PC-3 (cell line): ENCODE measurements around the gene OPN1MW3. TPM values are rescaled to one million over a fixed set of nuclear protein-coding genes. Genes with fewer than 3 reads are reported as not detected.

Experiments
- ATAC-seq: fragments of 200-7000 bp; cut with Tn5 transposase; 2 replicates; pipeline ENCODE4 v1.9.1; 2020; ENCODE audit warnings: mild to moderate bottlenecking, moderate library complexity
- BruUV-seq: library from RNA; stranded (reverse); fragments of 400-500 nt; replicated peaks from 2 replicates; lab custom pipeline; 2021; lab: Mats Ljungman, UMichigan
- CTCF ChIA-PET: fragments of 300-600 bp; sonication (Branson Sonifier 250); formaldehyde crosslinking; loops from one replicate; lab custom pipeline; 2022; ENCODE audit warnings: antibody characterized with exemption; lab: Charles Lee
- POLR2A ChIA-PET: fragments of 300-600 bp; sonication (Branson Sonifier 250); formaldehyde crosslinking; loops from one replicate; lab custom pipeline; 2022; ENCODE audit warnings: antibody characterized with exemption; ENCODE audit not compliant: unreplicated experiment; lab: Charles Lee
- DNase-seq: peaks from one replicate; pipeline ENCODE4 v3.0.0-alpha.2; 2015
- H2AFZ ChIP-seq: fragments of 300-600 bp; sonication (generic); 2 replicates; pipeline ENCODE4 v1.6.0; 2016; ENCODE audit warnings: antibody characterized with exemption, low read length
- H3F3A ChIP-seq: fragments of 300-600 bp; sonication (generic); one replicate; pipeline ENCODE4 v1.6.0; 2017; ENCODE audit warnings: antibody characterized with exemption, low read length, control low read depth, mild to moderate bottlenecking; ENCODE audit not compliant: unreplicated experiment
- H3K27ac ChIP-seq: fragments of 300-600 bp; sonication (generic); 2 replicates; pipeline ENCODE4 v1.5.1; 2016; ENCODE audit warnings: mild to moderate bottlenecking, low read length
- H3K27me3 ChIP-seq: fragments of 300-600 bp; sonication (generic); 2 replicates; pipeline ENCODE4 v1.6.1; 2016; ENCODE audit warnings: low read length, mixed read lengths
- H3K36me3 ChIP-seq: fragments of 300-600 bp; sonication (generic); 2 replicates; pipeline ENCODE4 v1.6.1; 2016; ENCODE audit warnings: low read depth, mixed run types, low read length, mixed read lengths
- H3K4me1 ChIP-seq: fragments of 300-600 bp; sonication (generic); 2 replicates; pipeline ENCODE4 v1.5.1; 2016; ENCODE audit warnings: low read length; ENCODE audit not compliant: insufficient read depth
- H3K4me2 ChIP-seq: fragments of 300-600 bp; sonication (generic); 2 replicates; pipeline ENCODE4 v1.6.0; 2016; ENCODE audit warnings: low read length
- H3K4me3 ChIP-seq: fragments of 300-600 bp; sonication (generic); 2 replicates; pipeline ENCODE4 v1.5.1; 2016; ENCODE audit warnings: mild to moderate bottlenecking, low read length, mixed read lengths
- H3K79me2 ChIP-seq: fragments of 300-600 bp; sonication (generic); 2 replicates; pipeline ENCODE4 v1.6.1; 2017; ENCODE audit warnings: low read length, mixed read lengths
- H3K9ac ChIP-seq: fragments of 300-600 bp; sonication (generic); 2 replicates; pipeline ENCODE4 v1.6.0; 2016; ENCODE audit warnings: mild to moderate bottlenecking, low read length
- H3K9me2 ChIP-seq: fragments of 300-600 bp; sonication (generic); replicated peaks from 2 replicates; pipeline ENCODE4 v1.6.1; 2016; ENCODE audit warnings: mixed run types, low read length, mixed read lengths
- H3K9me3 ChIP-seq: fragments of 300-600 bp; sonication (generic); 2 replicates; pipeline ENCODE4 v1.6.1; 2016; ENCODE audit warnings: low read length, mixed read lengths
- H4K20me1 ChIP-seq: fragments of 300-600 bp; sonication (generic); 2 replicates; pipeline ENCODE4 v1.6.1; 2016; ENCODE audit warnings: low read length, mixed read lengths
- EZH2 ChIP-seq: fragments of 300-600 bp; sonication (generic); IDR thresholded peaks from one replicate; pipeline ENCODE4 v1.6.1; 2017; ENCODE audit warnings: antibody characterized with exemption, mild to moderate bottlenecking, low read length; ENCODE audit not compliant: unreplicated experiment
- EZH2phosphoT487 ChIP-seq: fragments of 300-600 bp; sonication (generic); IDR thresholded peaks from 2 replicates; pipeline ENCODE4 v1.6.1; 2018; ENCODE audit warnings: mild to moderate bottlenecking, antibody characterized with exemption, low read length, borderline replicate concordance
- intact Hi-C: fragments of 100-400 bp; cut with micrococcal nuclease; formaldehyde crosslinking; loops from 2 replicates; pipeline ENCODE4 v1.9.0; 2023
- total RNA-seq: library from RNA; depleted of rRNA; stranded (reverse); fragments of >200 nt; gene quantifications from 2 replicates; pipeline ENCODE4 v1.2.3, GENCODE V29; 2014
- TF ChIP-seq, protein P1 (sequence below): fragments of 300-600 bp; sonication (generic); conservative IDR thresholded peaks from 2 replicates; pipeline ENCODE4 v1.5.1; 2017; ENCODE audit warnings: antibody characterized with exemption, low read depth, mild to moderate bottlenecking, low read length

OPN1MW3 gene
- total RNA-seq, 1 experiment from 2014 or later = not detected

DNA sequence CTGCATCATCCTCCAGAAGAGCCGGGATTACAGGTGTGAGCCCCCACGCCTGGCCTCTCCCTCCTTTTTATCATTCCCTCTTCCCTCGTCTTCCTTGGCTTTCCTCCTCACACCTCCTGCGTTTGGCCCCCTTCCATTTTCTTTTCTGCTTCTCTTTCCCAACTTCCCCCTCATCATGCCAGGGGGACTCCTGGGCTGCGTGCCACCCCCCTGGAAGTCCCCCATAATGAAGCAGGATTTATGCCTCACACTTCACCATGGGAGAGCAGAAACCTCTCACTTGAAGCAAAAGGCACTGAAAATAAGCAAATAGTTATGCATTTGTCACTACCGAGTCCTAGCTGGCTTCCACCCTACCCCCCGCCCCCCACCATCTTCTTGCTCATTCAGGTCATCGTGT is 46.1 kb downstream of the OPN1MW3 start:
- no peaks in the 10 kb centered on the region for H3K4me1 ChIP-seq
- H3K79me2 ChIP-seq = no peaks in the 10 kb centered on the region
- intact Hi-C loops = no loop called here
- H3K4me3 ChIP-seq = no peak overlapping the region
- H3K9me2 ChIP-seq = no peaks in the 10 kb centered on the region
- ATAC-seq (no peak), DNase-seq (no peak)
- no peak overlapping the region for H3K9ac ChIP-seq
- TF ChIP-seq EZH2 (no peak), EZH2phosphoT487 (no peak)
- TF ChIP-seq, protein P1, sequence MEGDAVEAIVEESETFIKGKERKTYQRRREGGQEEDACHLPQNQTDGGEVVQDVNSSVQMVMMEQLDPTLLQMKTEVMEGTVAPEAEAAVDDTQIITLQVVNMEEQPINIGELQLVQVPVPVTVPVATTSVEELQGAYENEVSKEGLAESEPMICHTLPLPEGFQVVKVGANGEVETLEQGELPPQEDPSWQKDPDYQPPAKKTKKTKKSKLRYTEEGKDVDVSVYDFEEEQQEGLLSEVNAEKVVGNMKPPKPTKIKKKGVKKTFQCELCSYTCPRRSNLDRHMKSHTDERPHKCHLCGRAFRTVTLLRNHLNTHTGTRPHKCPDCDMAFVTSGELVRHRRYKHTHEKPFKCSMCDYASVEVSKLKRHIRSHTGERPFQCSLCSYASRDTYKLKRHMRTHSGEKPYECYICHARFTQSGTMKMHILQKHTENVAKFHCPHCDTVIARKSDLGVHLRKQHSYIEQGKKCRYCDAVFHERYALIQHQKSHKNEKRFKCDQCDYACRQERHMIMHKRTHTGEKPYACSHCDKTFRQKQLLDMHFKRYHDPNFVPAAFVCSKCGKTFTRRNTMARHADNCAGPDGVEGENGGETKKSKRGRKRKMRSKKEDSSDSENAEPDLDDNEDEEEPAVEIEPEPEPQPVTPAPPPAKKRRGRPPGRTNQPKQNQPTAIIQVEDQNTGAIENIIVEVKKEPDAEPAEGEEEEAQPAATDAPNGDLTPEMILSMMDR = no peak
- POLR2A ChIA-PET = no interaction called here
- no peaks in the 10 kb centered on the region for H4K20me1 ChIP-seq
- no peak overlapping the region for H2AFZ ChIP-seq
- BruUV-seq = no TSS peak
- H3K27ac ChIP-seq = no peak overlapping the region
- H3F3A ChIP-seq = no peaks in the 10 kb centered on the region
- H3K27me3 ChIP-seq = no peaks in the 10 kb centered on the region
- CTCF ChIA-PET = no interaction called here
- no peaks in the 10 kb centered on the region for H3K9me3 ChIP-seq
- H3K4me2 ChIP-seq = no peak overlapping the region
- H3K36me3 ChIP-seq = no peaks in the 10 kb centered on the region

DNA sequence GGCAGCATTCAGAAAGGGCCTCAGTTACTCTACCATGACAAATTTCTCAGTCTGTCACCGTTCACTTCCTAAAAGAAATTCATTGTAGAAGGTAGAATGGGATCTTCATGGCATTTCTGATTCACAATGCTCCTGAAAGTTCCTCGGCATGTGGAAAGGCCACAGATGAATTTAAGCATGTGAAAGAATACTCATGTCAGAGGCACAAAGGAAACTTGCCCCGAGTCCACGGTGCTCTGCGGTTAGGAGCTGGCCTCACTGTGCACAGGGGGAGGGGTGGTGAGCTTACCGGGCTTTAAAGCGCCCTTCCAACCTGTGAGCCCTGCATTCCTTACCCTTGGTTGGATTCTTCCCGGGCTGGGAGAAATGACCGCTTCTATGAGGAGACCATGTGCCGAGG is 47.5 kb downstream of the OPN1MW3 start:
- CTCF ChIA-PET = no interaction called here

DNA sequence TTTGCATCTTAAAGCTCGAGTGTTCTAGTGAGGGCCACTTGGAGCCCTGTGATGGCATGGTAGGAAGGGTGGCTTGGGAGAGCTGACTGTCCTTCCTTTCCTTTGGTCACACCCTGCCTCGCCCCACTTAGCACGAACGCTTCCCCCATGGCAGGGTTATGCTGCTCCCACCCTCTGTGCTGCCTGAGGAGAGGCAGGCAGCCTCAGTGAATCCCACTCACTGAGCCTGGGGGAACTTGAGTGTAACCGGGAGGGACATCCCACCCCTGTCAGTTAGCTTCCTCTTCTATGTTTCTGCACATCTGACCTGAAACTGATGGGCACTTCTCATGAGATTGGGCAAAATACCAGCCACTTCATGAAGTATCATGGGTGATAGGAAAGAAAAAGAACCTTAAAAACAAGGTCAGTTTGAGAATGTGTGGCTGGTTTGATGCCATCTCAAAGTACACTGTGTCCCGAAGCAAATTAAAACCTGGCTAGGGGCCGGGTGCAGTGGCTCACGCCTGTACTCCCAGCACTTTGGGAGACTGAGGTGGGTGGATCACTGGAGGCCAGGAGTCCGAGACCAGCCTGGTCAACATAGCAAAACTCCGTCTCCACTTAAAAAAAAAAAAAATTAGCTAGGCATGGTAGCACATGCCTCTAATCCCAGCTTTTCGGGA is 48.3 kb downstream of the OPN1MW3 start:
- H3K9me3 ChIP-seq = no peaks in the 10 kb centered on the region
- BruUV-seq = no TSS peak
- TF ChIP-seq, protein P1 = no peak
- TF ChIP-seq EZH2 (no peak), EZH2phosphoT487 (no peak)
- intact Hi-C loops = no loop called here
- no peak overlapping the region for H3K4me3 ChIP-seq
- H3K79me2 ChIP-seq = no peaks in the 10 kb centered on the region
- H3K4me1 ChIP-seq = no peaks in the 10 kb centered on the region
- DNase-seq (no peak), ATAC-seq (no peak)
- no peak overlapping the region for H3K9ac ChIP-seq
- no peaks in the 10 kb centered on the region for H3K36me3 ChIP-seq
- no peaks in the 10 kb centered on the region for H4K20me1 ChIP-seq
- H2AFZ ChIP-seq = no peak overlapping the region
- no peaks in the 10 kb centered on the region for H3K27me3 ChIP-seq
- no peak overlapping the region for H3K27ac ChIP-seq
- no peaks in the 10 kb centered on the region for H3K9me2 ChIP-seq
- no peaks in the 10 kb centered on the region for H3F3A ChIP-seq
- H3K4me2 ChIP-seq = no peak overlapping the region
- CTCF ChIA-PET = no interaction called here
- POLR2A ChIA-PET = no interaction called here

More for the DNA sequence above, 47.5 kb downstream of the OPN1MW3 start:
- no peaks in the 10 kb centered on the region for H3K36me3 ChIP-seq
- H2AFZ ChIP-seq = no peak overlapping the region
- H3K27ac ChIP-seq = no peak overlapping the region
- H3K79me2 ChIP-seq = no peaks in the 10 kb centered on the region
- DNase-seq = no peak
- BruUV-seq = no TSS peak
- no peaks in the 10 kb centered on the region for H4K20me1 ChIP-seq
- H3K9me3 ChIP-seq = no peaks in the 10 kb centered on the region
- no peak overlapping the region for H3K4me3 ChIP-seq
- H3K9me2 ChIP-seq = no peaks in the 10 kb centered on the region
- intact Hi-C loops = no loop called here
- POLR2A ChIA-PET = no interaction called here
- TF ChIP-seq EZH2phosphoT487 = no peak
- TF ChIP-seq, protein P1 = no peak
- no peak for TF ChIP-seq EZH2
- ATAC-seq = no peak
- no peak overlapping the region for H3K9ac ChIP-seq
- no peaks in the 10 kb centered on the region for H3K4me1 ChIP-seq
- no peaks in the 10 kb centered on the region for H3F3A ChIP-seq
- H3K27me3 ChIP-seq = no peaks in the 10 kb centered on the region
- H3K4me2 ChIP-seq = no peak overlapping the region
